Ishikawa (cell line): ENCODE data around the gene ASPM.

Experiments used
- RAD21 ChIP-seq: IDR thresholded peaks from 2 replicates; pipeline ENCODE4 v1.6.1; 2012; ENCODE audit warnings: low read depth
- TCF12 ChIP-seq: IDR thresholded peaks from 2 replicates; pipeline ENCODE4 v1.6.1; 2012; ENCODE audit warnings: low read depth

DNA sequence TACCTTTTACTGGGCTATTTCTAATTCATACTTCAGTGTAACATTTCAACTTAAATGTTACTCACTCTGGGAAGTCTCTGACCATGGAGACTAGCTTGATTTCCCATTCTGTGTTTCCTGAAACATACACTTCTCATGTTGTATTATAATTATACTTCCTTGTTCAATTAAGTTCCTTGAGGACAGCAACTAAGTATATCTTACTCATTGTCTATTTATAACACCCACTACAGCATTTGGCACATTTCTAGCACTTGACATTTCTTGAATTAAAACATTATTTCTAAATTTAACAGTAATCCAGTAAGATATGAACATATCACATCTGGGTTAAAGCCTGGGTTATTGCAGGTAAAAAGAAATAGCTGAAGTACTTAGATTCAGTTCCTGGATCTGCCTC lies 47.0 kb downstream of the ASPM start:
- TF ChIP-seq RAD21 (no peak), TCF12 (no peak)
